Gastrocnemius medialis (tissue), 4 donors: ENCODE results near the gene RHPN2. TPM values are rescaled to one million over a fixed set of nuclear protein-coding genes. Genes with fewer than 3 reads are reported as not detected.
"Not testable (repeated sequence)": the region's sequence is repeated elsewhere in the genome, so short reads cannot be mapped to it uniquely, and the experiment has no call there.

Experiments used
- ATAC-seq, 2 donors: fragments of 150-250 bp; one replicate each; pipeline ENCODE4 v1.9.1; 2016
- DNase-seq, 2 donors: peaks; one replicate each; pipeline ENCODE4 v3.0.0-alpha.2; 2019
- H3K27ac ChIP-seq, 4 donors: fragments of 200-600 bp; sonication (generic); 1 replicate in 1 of 4; 2 replicates in 3 of 4; pipeline ENCODE4 v1.5.1; 2016 to 2018; ENCODE audit warnings: mild to moderate bottlenecking in 2 of 4, moderate library complexity in 1 of 4
- H3K27me3 ChIP-seq, 3 donors: fragments of 200-600 bp; sonication (generic) in 2 of 3; 1 replicate in 1 of 3; 2 replicates in 2 of 3; pipeline versions ENCODE4 v1.5.1 to v1.6.0; 2016 to 2019; ENCODE audit warnings: mild to moderate bottlenecking in 1 of 3, moderate library complexity in 1 of 3
- H3K36me3 ChIP-seq, 2 donors: fragments of 200-600 bp; sonication (generic) in 1 of 2; one replicate each; pipeline ENCODE4 v1.5.1; 2017 to 2018
- H3K4me1 ChIP-seq, 2 donors: fragments of 200-600 bp; sonication (generic) in 1 of 2; one replicate each; pipeline ENCODE4 v1.5.1; 2016 to 2017; ENCODE audit warnings: mild to moderate bottlenecking in 2 of 2
- H3K4me3 ChIP-seq, 4 donors: fragments of 200-600 bp; sonication (generic) in 3 of 4; 1 replicate in 1 of 4; 2 replicates in 3 of 4; pipeline ENCODE4 v1.5.1; 2016 to 2019; ENCODE audit warnings: mild to moderate bottlenecking in 2 of 4
- H3K9me3 ChIP-seq, 3 donors: fragments of 200-600 bp; sonication (generic) in 2 of 3; 1 replicate in 1 of 3; 2 replicates in 2 of 3; pipeline ENCODE4 v1.5.1; 2016 to 2019
- POLR2A ChIP-seq, 2 donors: fragments of 450-650 bp; IDR thresholded peaks; one replicate each; pipeline ENCODE4 v1.6.1; 2017; ENCODE audit warnings: antibody characterized with exemption in 2 of 2, mild to moderate bottlenecking in 2 of 2, moderate library complexity in 2 of 2
- in situ Hi-C, 4 donors: fragments of 200-750 bp; cut with MboI; loops; one replicate each; pipeline versions ENCODE4 v1.15.0 to v1.8.0; 2017; ENCODE audit warnings: low sequenced_read_pairs in 4 of 4
- intact Hi-C: fragments of 100-400 bp; cut with DNase I; formaldehyde crosslinking; loops from one replicate; pipeline ENCODE4 v1.15.1; 2023; ENCODE audit warnings: low total_unique reads
- total RNA-seq, 4 donors: library from RNA; depleted of rRNA; stranded (reverse); fragments of >200 nt; gene quantifications; one replicate each; pipeline versions ENCODE4 v1.1.0 to v1.2.3, GENCODE V29; 2016
- TF ChIP-seq, protein P1 (sequence below), 5 experiments: fragments of 450-650 bp in 3 of 5; fragments of 200-600 bp in 2 of 5; sonication (generic) in 2 of 5; IDR thresholded peaks in 4 of 5; conservative IDR thresholded peaks in 1 of 5; 1 replicate in 4 of 5; 2 replicates in 1 of 5; pipeline ENCODE4 v1.5.1; 2016 to 2019; ENCODE audit warnings: antibody characterized with exemption in 5 of 5, mild to moderate bottlenecking in 3 of 5, moderate library complexity in 3 of 5

RHPN2 gene
- total RNA-seq, 4 donors from 2014 or later: 0.39 to 0.71 (median 0.70) TPM; not detected in 1

DNA sequence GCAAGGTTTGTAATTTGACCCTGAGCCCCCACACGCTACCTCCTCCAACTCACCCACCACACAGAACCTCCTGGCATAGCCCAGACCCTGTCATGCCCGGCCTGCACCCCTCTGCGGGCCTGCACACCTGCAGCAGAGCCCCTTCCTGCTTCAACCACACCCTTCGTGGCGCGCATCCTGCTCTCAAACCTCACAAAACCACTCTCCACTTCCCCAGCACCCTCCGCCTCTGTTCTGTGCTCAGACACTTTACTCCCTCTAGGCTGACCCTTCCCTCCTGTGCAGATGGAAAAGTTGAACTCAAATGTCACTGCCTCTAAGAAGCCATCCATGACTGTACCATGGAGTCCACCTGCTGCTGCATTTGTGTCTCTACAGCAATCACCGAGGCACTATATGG lies 64.2 kb downstream of the RHPN2 start:
- no peak overlapping the region for H3K4me3 ChIP-seq
- H3K9me3 ChIP-seq: no peaks in the 10 kb centered on the region
- H3K27ac ChIP-seq: no peak overlapping the region
- TF ChIP-seq POLR2A (IDR thresholded peaks at IDR 0.05): no peak
- TF ChIP-seq, protein P1, sequence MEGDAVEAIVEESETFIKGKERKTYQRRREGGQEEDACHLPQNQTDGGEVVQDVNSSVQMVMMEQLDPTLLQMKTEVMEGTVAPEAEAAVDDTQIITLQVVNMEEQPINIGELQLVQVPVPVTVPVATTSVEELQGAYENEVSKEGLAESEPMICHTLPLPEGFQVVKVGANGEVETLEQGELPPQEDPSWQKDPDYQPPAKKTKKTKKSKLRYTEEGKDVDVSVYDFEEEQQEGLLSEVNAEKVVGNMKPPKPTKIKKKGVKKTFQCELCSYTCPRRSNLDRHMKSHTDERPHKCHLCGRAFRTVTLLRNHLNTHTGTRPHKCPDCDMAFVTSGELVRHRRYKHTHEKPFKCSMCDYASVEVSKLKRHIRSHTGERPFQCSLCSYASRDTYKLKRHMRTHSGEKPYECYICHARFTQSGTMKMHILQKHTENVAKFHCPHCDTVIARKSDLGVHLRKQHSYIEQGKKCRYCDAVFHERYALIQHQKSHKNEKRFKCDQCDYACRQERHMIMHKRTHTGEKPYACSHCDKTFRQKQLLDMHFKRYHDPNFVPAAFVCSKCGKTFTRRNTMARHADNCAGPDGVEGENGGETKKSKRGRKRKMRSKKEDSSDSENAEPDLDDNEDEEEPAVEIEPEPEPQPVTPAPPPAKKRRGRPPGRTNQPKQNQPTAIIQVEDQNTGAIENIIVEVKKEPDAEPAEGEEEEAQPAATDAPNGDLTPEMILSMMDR (IDR thresholded peaks at IDR 0.05 in 4 of 5, conservative IDR thresholded peaks at IDR 0.05 in 1 of 5): no peak
- DNase-seq: no peak
- no peaks in the 10 kb centered on the region for H3K27me3 ChIP-seq
- in situ Hi-C loops: no loop called here
- H3K36me3 ChIP-seq: no peaks in the 10 kb centered on the region
- H3K4me1 ChIP-seq: no peaks in the 10 kb centered on the region
- no peak for ATAC-seq
- intact Hi-C loops: no loop called here

DNA sequence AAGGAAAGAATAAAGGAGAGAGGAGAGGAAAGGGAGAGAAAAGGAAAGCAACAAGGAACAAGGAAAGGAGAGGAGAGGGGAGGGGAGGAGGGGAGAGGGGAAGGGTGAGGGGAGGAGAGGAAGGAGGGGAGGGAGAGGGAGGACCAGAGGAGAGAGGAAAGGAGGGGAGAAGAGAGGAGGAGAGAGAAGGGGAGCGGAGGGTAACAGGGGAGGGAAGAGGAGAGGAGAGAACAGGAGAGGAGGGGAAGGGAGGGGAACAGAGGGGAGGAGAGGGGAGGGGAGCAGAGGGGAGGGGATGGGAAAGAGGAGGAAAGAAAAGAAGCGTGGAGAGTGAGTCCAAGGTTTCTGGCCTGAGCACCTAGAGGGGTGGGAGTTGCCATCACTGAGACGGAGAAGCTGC lies 66.0 kb downstream of the RHPN2 start:
- no peaks in the 10 kb centered on the region for H3K36me3 ChIP-seq
- no peaks in the 10 kb centered on the region for H3K4me1 ChIP-seq
- intact Hi-C loops (no loop called here), in situ Hi-C loops (no loop called here)
- H3K4me3 ChIP-seq: no peak overlapping the region
- DNase-seq (no peak), ATAC-seq (no peak)
- no peak overlapping the region for H3K27ac ChIP-seq
- no peak for TF ChIP-seq POLR2A (IDR thresholded peaks at IDR 0.05)
- TF ChIP-seq, protein P1 (IDR thresholded peaks at IDR 0.05 in 4 of 5, conservative IDR thresholded peaks at IDR 0.05 in 1 of 5): no peak
- no peaks in the 10 kb centered on the region for H3K27me3 ChIP-seq
- H3K9me3 ChIP-seq: no peaks in the 10 kb centered on the region

DNA sequence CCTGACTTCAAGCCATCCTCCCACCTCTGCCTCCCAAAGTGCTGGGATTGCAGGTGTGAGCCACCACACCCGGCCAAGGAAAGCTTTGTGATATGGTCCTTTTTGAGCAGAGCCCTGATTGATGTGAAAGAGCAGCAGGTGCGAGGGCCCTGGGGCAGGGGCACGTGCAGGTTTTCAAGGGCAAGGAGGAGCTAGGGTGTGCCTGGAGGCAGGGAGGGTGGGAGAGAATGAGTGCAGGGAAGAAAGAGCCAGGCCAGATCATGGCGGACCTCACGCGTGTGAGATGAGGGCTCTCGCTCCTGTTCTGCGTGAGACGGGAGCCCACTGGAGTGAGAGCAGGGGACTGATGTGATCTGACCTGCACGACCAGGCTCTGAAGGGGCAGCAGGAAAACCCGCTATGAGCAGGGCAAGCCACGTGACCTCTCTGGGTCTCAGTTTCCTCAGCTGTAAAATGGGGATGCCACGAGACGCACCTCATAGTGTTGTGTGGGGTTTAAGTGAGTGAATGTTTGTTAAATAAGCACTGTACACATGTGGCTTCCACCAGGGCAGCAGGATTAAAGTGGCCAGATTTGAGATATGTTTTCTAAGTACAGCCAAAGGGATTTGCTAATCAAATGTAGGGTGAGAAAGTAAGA lies 66.9 kb downstream of the RHPN2 start:
- no peak for ATAC-seq
- H3K27ac ChIP-seq: no peak overlapping the region
- H3K36me3 ChIP-seq: no peaks in the 10 kb centered on the region

DNA sequence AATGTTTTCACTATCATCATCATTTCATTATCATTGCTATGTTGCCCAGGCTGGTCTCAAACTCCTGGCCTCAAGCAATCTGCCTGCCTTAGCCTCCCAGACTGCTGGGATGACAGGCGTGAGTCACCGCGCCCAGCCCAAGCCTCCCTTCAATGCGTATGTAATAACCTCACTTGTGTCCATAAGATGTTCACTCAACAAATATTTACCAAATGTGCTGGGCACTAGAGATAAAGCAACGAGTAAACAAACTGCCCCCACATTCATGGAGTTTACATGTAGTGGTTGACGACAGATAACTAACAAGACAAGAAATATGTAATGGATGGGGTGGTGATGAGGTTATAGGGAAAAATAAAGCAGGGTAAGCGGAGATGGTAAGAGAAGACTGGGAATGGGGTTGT lies 67.6 kb downstream of the RHPN2 start:
- H3K27ac ChIP-seq, H3K27me3 ChIP-seq, H3K36me3 ChIP-seq, DNase-seq, H3K9me3 ChIP-seq, H3K4me3 ChIP-seq, H3K4me1 ChIP-seq, in situ Hi-C loops, ATAC-seq, intact Hi-C loops: not testable (repeated sequence)

More for the DNA sequence above, 66.9 kb downstream of the RHPN2 start:
- Histone ChIP-seq H3K9me3 (no peaks in the 10 kb centered on the region), H3K4me3 (no peak overlapping the region), H3K27me3 (no peaks in the 10 kb centered on the region), H3K4me1 (no peaks in the 10 kb centered on the region)
- in situ Hi-C loops (no loop called here), intact Hi-C loops (no loop called here)
- no peak for DNase-seq
- TF ChIP-seq, protein P1 (IDR thresholded peaks at IDR 0.05 in 4 of 5, conservative IDR thresholded peaks at IDR 0.05 in 1 of 5): no peak
- no peak for TF ChIP-seq POLR2A (IDR thresholded peaks at IDR 0.05)

DNA sequence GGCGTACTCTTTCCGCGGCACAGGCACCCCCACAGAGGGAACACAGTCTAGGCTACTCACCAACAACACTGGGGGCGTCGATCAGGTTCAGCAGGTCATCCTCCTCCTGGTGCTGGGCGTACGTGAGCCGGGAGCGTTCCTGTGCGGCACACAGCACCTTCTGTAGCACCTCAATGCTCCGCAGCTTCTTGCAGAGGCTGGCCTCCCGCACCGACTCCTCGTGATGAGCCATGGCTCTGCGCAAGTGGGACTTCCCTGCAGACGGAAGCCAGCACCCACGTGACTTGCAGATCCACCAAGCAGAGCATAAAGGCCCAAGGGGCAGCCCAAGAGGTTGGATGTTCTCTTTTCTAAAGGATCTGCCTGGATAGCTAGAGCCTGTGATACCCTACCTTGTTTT lies 68.7 kb downstream of the RHPN2 start:
- H3K4me1 ChIP-seq, H3K27me3 ChIP-seq, H3K4me3 ChIP-seq, in situ Hi-C loops, H3K9me3 ChIP-seq, H3K36me3 ChIP-seq, H3K27ac ChIP-seq, intact Hi-C loops, ATAC-seq, DNase-seq: not testable (repeated sequence)

DNA sequence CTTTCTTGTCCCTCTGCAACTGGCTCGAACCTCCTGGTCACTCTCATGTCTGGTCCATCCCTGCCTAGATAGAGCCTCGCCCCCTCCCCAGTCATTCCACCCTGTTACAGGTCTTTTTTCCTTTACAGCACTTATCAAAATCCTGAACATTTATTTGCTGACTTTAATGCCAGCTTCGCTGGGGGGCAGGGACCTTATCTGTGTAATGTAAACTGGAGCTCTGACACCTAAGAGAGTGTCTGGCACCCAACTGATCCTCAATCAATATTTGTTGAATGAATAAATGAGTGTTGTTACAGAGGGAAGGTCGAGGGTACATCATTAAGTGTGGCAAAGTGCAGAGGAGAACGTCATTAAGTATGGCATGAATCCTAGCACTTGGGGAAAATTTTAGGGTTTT lies 76.0 kb downstream of the RHPN2 start:
- in situ Hi-C loops (no loop called here), intact Hi-C loops (no loop called here)
- Histone ChIP-seq H3K4me1 (no peaks in the 10 kb centered on the region), H3K4me3 (no peak overlapping the region), H3K36me3 (no peaks in the 10 kb centered on the region), H3K9me3 (no peaks in the 10 kb centered on the region), H3K27me3 (no peaks in the 10 kb centered on the region), H3K27ac (no peak overlapping the region)
- ATAC-seq (no peak), DNase-seq (no peak)
- TF ChIP-seq POLR2A (IDR thresholded peaks at IDR 0.05): no peak
- TF ChIP-seq, protein P1 (IDR thresholded peaks at IDR 0.05 in 4 of 5, conservative IDR thresholded peaks at IDR 0.05 in 1 of 5): no peak

DNA sequence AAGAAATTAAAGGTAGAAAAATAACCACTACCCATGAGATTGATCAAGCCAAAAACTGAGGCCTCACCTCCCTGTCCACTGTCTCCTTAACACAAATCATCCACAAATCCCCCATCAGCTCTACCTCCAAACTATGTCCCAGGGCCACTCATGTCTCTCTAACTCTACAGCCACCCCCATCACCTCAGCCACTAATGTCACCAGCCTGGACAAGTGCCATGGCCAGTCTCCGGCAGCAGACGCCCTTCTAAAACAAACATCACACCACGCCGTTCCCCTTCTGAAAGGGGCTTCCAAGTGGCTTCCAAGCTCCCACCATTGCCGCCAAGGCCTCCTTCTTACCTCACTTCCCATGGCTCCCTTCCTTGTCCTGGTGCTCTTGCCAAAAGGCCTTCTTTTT lies 76.4 kb downstream of the RHPN2 start:
- H3K4me1 ChIP-seq, DNase-seq, H3K27me3 ChIP-seq, H3K9me3 ChIP-seq, in situ Hi-C loops, H3K36me3 ChIP-seq, ATAC-seq, H3K4me3 ChIP-seq, H3K27ac ChIP-seq, intact Hi-C loops: not testable (repeated sequence)

DNA sequence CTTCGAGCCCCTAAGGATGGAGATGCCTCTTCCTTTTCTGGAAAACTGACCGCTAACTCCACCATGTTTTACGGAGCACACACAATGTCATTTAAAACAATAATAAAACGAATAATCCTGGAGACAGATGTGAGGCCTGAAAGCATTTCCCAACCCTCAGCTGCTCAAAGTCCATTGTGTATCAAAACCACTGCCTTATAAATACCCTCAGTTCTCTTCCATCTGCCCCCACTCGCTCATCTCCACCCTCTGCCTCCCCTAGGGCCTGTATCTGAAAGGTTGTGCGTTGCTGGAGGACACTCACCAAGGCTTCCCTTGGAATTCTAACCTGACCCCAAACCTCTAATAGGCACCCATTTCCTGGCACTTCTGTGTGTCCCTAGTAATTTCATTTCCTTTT lies 82.2 kb downstream of the RHPN2 start:
- in situ Hi-C loops, H3K9me3 ChIP-seq: not testable (repeated sequence)

More for the DNA sequence above, 82.2 kb downstream of the RHPN2 start:
- H3K4me3 ChIP-seq, DNase-seq, H3K4me1 ChIP-seq, intact Hi-C loops, H3K27ac ChIP-seq, ATAC-seq, H3K27me3 ChIP-seq, H3K36me3 ChIP-seq: not testable (repeated sequence)
